Endothelial cell of umbilical vein (primary cell): ENCODE data around the gene TMEM208. TPM values are rescaled to one million over a fixed set of nuclear protein-coding genes. Genes with fewer than 3 reads are reported as not detected.

Source experiments
- BruUV-seq: library from RNA; stranded (reverse); fragments of 400-500 nt; replicated peaks from 2 replicates; lab custom pipeline; 2021; lab: Mats Ljungman, UMichigan
- CTCF ChIA-PET: fragments of 300-600, 350-600 bp; sonication (Branson Sonifier 250); formaldehyde crosslinking; loops from one replicate; lab custom pipeline; 2021; ENCODE audit warnings: antibody characterized with exemption, inconsistent platforms; lab: Charles Lee
- POLR2A ChIA-PET: fragments of 300-600, 350-600 bp; sonication (Branson Sonifier 250); formaldehyde crosslinking; loops from one replicate; lab custom pipeline; 2021; ENCODE audit warnings: antibody characterized with exemption, inconsistent platforms; lab: Charles Lee
- DNase-seq: peaks from one replicate; pipeline ENCODE4 v3.0.0-alpha.2; 2011; ENCODE audit warnings: low read depth, low spot score
- FAIRE-seq: peaks from 2 replicates; lab custom pipeline; 2011; peaks lifted over from hg19 to GRCh38; lab: Jason Lieb, UNC
- H2AFZ ChIP-seq: 2 replicates; pipeline ENCODE4 v1.6.0; 2012; ENCODE audit warnings: low read depth, low read length, control low read depth, inconsistent platforms
- H3K27ac ChIP-seq: 2 replicates; pipeline ENCODE4 v1.5.1; 2011; ENCODE audit warnings: low read depth, mild to moderate bottlenecking, control low read depth, low read length, moderate library complexity; ENCODE audit not compliant: insufficient read depth
- H3K27me3 ChIP-seq, 2 experiments: 2 replicates each; pipeline versions ENCODE4 v1.6.0 to v1.6.1; 2011; ENCODE audit warnings: low read length in 2 of 2, mixed read lengths in 1 of 2; ENCODE audit not compliant: control insufficient read depth in 2 of 2, insufficient read depth in 2 of 2
- H3K36me3 ChIP-seq, 2 experiments: 2 replicates in 1 of 2; 3 replicates in 1 of 2; pipeline ENCODE4 v1.5.1; 2011; ENCODE audit warnings: low read length in 2 of 2, mild to moderate bottlenecking in 1 of 2, moderate library complexity in 1 of 2; ENCODE audit not compliant: control insufficient read depth in 2 of 2, insufficient read depth in 2 of 2; ENCODE audit errors: extremely low read depth in 1 of 2
- H3K4me1 ChIP-seq: 3 replicates; pipeline ENCODE4 v1.5.1; 2011; ENCODE audit warnings: mild to moderate bottlenecking, low read length; ENCODE audit not compliant: control insufficient read depth, insufficient read depth; ENCODE audit errors: extremely low read depth
- H3K4me2 ChIP-seq: 2 replicates; pipeline ENCODE4 v1.6.1; 2011; ENCODE audit warnings: low read length, control low read depth, mixed read lengths; ENCODE audit not compliant: insufficient read depth
- H3K4me3 ChIP-seq, 3 experiments: fragments of 200-600 bp in 1 of 3; sonication (generic), shearing (Covaris generic) in 1 of 3; replicated peaks in 1 of 3; 2 replicates each; pipeline ENCODE4 v1.5.1; 2011 to 2016; ENCODE audit warnings: control low read depth in 3 of 3, low read length in 3 of 3, mild to moderate bottlenecking in 2 of 3, inconsistent platforms in 1 of 3, low read depth in 1 of 3, moderate library complexity in 1 of 3; ENCODE audit not compliant: insufficient read depth in 1 of 3
- H3K79me2 ChIP-seq: 2 replicates; pipeline ENCODE4 v1.6.0; 2012; ENCODE audit warnings: low read length, inconsistent platforms; ENCODE audit not compliant: control insufficient read depth, insufficient read depth
- H3K9ac ChIP-seq: replicated peaks from 2 replicates; pipeline ENCODE3; 2011; ENCODE audit warnings: low read length, control low read depth; ENCODE audit not compliant: insufficient read depth; ENCODE audit errors: extremely low read depth
- H3K9me1 ChIP-seq: replicated peaks from 3 replicates; pipeline ENCODE4 v1.6.0; 2011; ENCODE audit warnings: mild to moderate bottlenecking, low read length; ENCODE audit not compliant: control insufficient read depth, insufficient read depth; ENCODE audit errors: extremely low read depth
- H3K9me3 ChIP-seq: replicated peaks from 2 replicates; pipeline ENCODE4 v1.5.1; 2012; ENCODE audit warnings: low read length, inconsistent platforms; ENCODE audit not compliant: control insufficient read depth, insufficient read depth
- H4K20me1 ChIP-seq: replicated peaks from 2 replicates; pipeline ENCODE3; 2011; ENCODE audit warnings: mild to moderate bottlenecking, low read length; ENCODE audit not compliant: control insufficient read depth, insufficient read depth; ENCODE audit errors: extremely low read depth
- EZH2 ChIP-seq: IDR thresholded peaks from 2 replicates; pipeline ENCODE4 v1.6.1; 2012; ENCODE audit warnings: borderline replicate concordance, low read depth, mild to moderate bottlenecking, moderate library complexity, low read length, inconsistent platforms; ENCODE audit not compliant: severe bottlenecking
- FOS ChIP-seq: IDR thresholded peaks from 2 replicates; pipeline ENCODE4 v1.6.1; 2011; ENCODE audit warnings: mild to moderate bottlenecking, low read length, moderate library complexity, borderline replicate concordance; ENCODE audit not compliant: insufficient read depth
- GATA2 ChIP-seq: IDR thresholded peaks from 2 replicates; pipeline ENCODE4 v1.7.0; 2011; ENCODE audit warnings: low read depth, mild to moderate bottlenecking, moderate library complexity, mixed read lengths, low read length; ENCODE audit not compliant: insufficient read length, insufficient read depth
- JUN ChIP-seq: IDR thresholded peaks from 2 replicates; pipeline ENCODE4 v1.6.1; 2011; ENCODE audit warnings: borderline replicate concordance, low read depth; ENCODE audit not compliant: insufficient read length, insufficient read depth
- MAX ChIP-seq: IDR thresholded peaks from 2 replicates; pipeline ENCODE4 v1.6.1; 2011; ENCODE audit not compliant: insufficient read depth, insufficient read length
- MYC ChIP-seq: IDR thresholded peaks from one replicate; pipeline ENCODE4 v1.6.1; 2011; ENCODE audit warnings: mild to moderate bottlenecking, low read depth, low read length
- POLR2A ChIP-seq: IDR thresholded peaks from 2 replicates; pipeline ENCODE4 v1.6.1; 2012; ENCODE audit warnings: low read depth, mild to moderate bottlenecking, control low read depth, low read length
- POLR2AphosphoS5 ChIP-seq: IDR thresholded peaks from 2 replicates; pipeline ENCODE4 v1.6.1; 2012; ENCODE audit warnings: low read depth, mild to moderate bottlenecking, control low read depth, low read length, moderate library complexity; ENCODE audit not compliant: insufficient read depth
- dilution Hi-C: fragments of 300-500 bp; cut with MboI; formaldehyde crosslinking; loops from one replicate; pipeline ENCODE4 v1.15.0; 2019; ENCODE audit warnings: low sequenced_read_pairs; ENCODE audit not compliant: extremely low pct_ligation_motif_present
- intact Hi-C: fragments of 100-400 bp; cut with micrococcal nuclease; formaldehyde crosslinking; loops from one replicate; pipeline ENCODE4 v1.10.0; 2022
- polyA plus RNA-seq, 4 experiments: library from polyadenylated mRNA; depleted of rRNA in 3 of 4; stranded (reverse) in 3 of 4; unstranded in 1 of 4; fragments of >200 nt; gene quantifications; 2 replicates each; pipeline versions ENCODE4 v1.2.1 to v1.2.3, GENCODE V29; 2011 to 2012; ENCODE audit warnings: missing spikeins in 1 of 4
- total RNA-seq: library from RNA; stranded (reverse); gene quantifications from 2 replicates; pipeline ENCODE4 v1.2.3, GENCODE V29; 2021
- TF ChIP-seq, protein P1 (sequence below), 2 donors: IDR thresholded peaks; 1 replicate in 1 of 2; 2 replicates in 1 of 2; pipeline ENCODE4 v1.5.1; 2011; ENCODE audit warnings: low read length in 2 of 2, mild to moderate bottlenecking in 2 of 2, moderate library complexity in 2 of 2, control low read depth in 1 of 2, inconsistent platforms in 1 of 2, low read depth in 1 of 2; ENCODE audit not compliant: insufficient read depth in 1 of 2; ENCODE audit errors: extremely low read depth in 1 of 2

TMEM208 gene
- total and polyA plus RNA-seq, 2 donors (not counting 3 experiments of a cell fraction or from before 2014, with no cell fraction given) = 35.3 to 94.0 TPM

GRCh38 chr16:67188798-67189197 lies 38.1 kb upstream of the TMEM208 start:
- no peaks in the 10 kb centered on the region for H3K27me3 ChIP-seq
- peaks cover 17% of the 10 kb centered on the region for H3K79me2 ChIP-seq
- peaks cover 40% of the 10 kb centered on the region for H3K4me1 ChIP-seq
- no peak for DNase-seq
- no peaks in the 10 kb centered on the region for H3K9me1 ChIP-seq
- H3K9ac ChIP-seq = no peak overlapping the region
- H3K4me2 ChIP-seq = no peak overlapping the region
- CTCF ChIA-PET = interaction anchor here (1.4 to 3.5 kb wide), 3 partner anchors 10 to 171 kb away, joined by 3 to 15 read pairs (median 11); partner anchors contain the start of gene ELMO3
- H3K4me3 ChIP-seq = no peak overlapping the region
- no peaks in the 10 kb centered on the region for H3K36me3 ChIP-seq
- dilution Hi-C loops (no loop called here), intact Hi-C loops (no loop called here)
- TF ChIP-seq MYC = no peak
- TF ChIP-seq MAX = no peak
- TF ChIP-seq, protein P1, sequence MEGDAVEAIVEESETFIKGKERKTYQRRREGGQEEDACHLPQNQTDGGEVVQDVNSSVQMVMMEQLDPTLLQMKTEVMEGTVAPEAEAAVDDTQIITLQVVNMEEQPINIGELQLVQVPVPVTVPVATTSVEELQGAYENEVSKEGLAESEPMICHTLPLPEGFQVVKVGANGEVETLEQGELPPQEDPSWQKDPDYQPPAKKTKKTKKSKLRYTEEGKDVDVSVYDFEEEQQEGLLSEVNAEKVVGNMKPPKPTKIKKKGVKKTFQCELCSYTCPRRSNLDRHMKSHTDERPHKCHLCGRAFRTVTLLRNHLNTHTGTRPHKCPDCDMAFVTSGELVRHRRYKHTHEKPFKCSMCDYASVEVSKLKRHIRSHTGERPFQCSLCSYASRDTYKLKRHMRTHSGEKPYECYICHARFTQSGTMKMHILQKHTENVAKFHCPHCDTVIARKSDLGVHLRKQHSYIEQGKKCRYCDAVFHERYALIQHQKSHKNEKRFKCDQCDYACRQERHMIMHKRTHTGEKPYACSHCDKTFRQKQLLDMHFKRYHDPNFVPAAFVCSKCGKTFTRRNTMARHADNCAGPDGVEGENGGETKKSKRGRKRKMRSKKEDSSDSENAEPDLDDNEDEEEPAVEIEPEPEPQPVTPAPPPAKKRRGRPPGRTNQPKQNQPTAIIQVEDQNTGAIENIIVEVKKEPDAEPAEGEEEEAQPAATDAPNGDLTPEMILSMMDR (IDR thresholded peaks at IDR 0.05; ENCODE audit: extremely low read depth in 1 of 2, insufficient read depth in 1 of 2, low read depth in 1 of 2, low read length in 2 of 2) = no peak
- no peak for TF ChIP-seq EZH2
- TF ChIP-seq GATA2 = no peak
- no peak for TF ChIP-seq FOS
- no peak for TF ChIP-seq POLR2A
- no peak for TF ChIP-seq POLR2AphosphoS5
- no peak for TF ChIP-seq JUN
- no peaks in the 10 kb centered on the region for H4K20me1 ChIP-seq
- no peak overlapping the region for H3K27ac ChIP-seq
- POLR2A ChIA-PET = no interaction called here
- no peak for FAIRE-seq
- H3K9me3 ChIP-seq = no peaks in the 10 kb centered on the region
- no TSS peak for BruUV-seq
- H2AFZ ChIP-seq = no peak overlapping the region
